ENCODE measurements around the gene PAGR1. TPM values are rescaled to one million over a fixed set of nuclear protein-coding genes. Genes with fewer than 3 reads are reported as not detected.
"Not testable (repeated sequence)": the region's sequence is repeated elsewhere in the genome, so short reads cannot be mapped to it uniquely, and the experiment has no call there.

Gene PAGR1
- polyA plus RNA-seq, 1 experiment, result 15.6 TPM

- Histone ChIP-seq H3K36me3 (ENCODE audit: control insufficient read depth, insufficient read depth, low read length) (peaks cover 10% of the 10 kb centered on the region), H3K4me3 (ENCODE audit: low read depth, low read length) (no peak overlapping the region), H3K27me3 (ENCODE audit: control insufficient read depth, insufficient read depth, low read length) (no peaks in the 10 kb centered on the region)
- DNase-seq (ENCODE audit: low read depth), result no peak
- no peak for TF ChIP-seq CTCF (IDR thresholded peaks at IDR 0.05; ENCODE audit: insufficient read depth, low read depth, low read length)
- POLR2A ChIA-PET, result interaction anchor here (0.8 kb wide), 1 partner anchor 15 kb away, joined by 4 read pairs; no protein-coding TSS in a partner anchor
- CTCF ChIA-PET, result interaction anchor here (0.7 to 11.3 kb wide), 5 partner anchors 10 to 22 kb away, joined by 3 to 81 read pairs (median 4); partner anchors contain the start of gene PAGR1
Observed at GRCh38 chr16:29825145-29826044, 9.4 kb downstream of the PAGR1 start.

GRCh38 chr16:29826342-29826695 is 10.4 kb downstream of the PAGR1 start:
- no peak overlapping the region for H3K4me3 ChIP-seq (ENCODE audit: low read depth, low read length)
- no peak for DNase-seq (ENCODE audit: low read depth)
- CTCF ChIA-PET, result interaction anchor here (0.7 to 11.3 kb wide), 4 partner anchors 10 to 21 kb away, joined by 3 to 81 read pairs (median 3); partner anchors contain the start of gene PAGR1
- no peaks in the 10 kb centered on the region for H3K27me3 ChIP-seq (ENCODE audit: control insufficient read depth, insufficient read depth, low read length)
- peaks cover 17% of the 10 kb centered on the region for H3K36me3 ChIP-seq (ENCODE audit: control insufficient read depth, insufficient read depth, low read length)
- no peak for TF ChIP-seq CTCF (IDR thresholded peaks at IDR 0.05; ENCODE audit: insufficient read depth, low read depth, low read length)
- POLR2A ChIA-PET, result no interaction called here

- no peak overlapping the region for H3K4me3 ChIP-seq (ENCODE audit: low read depth, low read length)
- peaks cover 33% of the 10 kb centered on the region for H3K36me3 ChIP-seq (ENCODE audit: control insufficient read depth, insufficient read depth, low read length)
- no peak for DNase-seq (ENCODE audit: low read depth)
- TF ChIP-seq CTCF (IDR thresholded peaks at IDR 0.05; ENCODE audit: insufficient read depth, low read depth, low read length), result no peak
- H3K27me3 ChIP-seq (ENCODE audit: control insufficient read depth, insufficient read depth, low read length), result no peaks in the 10 kb centered on the region
- ChIA-PET CTCF (no interaction called here), POLR2A (no interaction called here)
Observed at GRCh38 chr16:29830774-29831173, 14.8 kb downstream of the PAGR1 start.

- DNase-seq (ENCODE audit: low read depth), result no peak
- Histone ChIP-seq H3K36me3 (ENCODE audit: control insufficient read depth, insufficient read depth, low read length) (peaks cover 31% of the 10 kb centered on the region), H3K4me3 (ENCODE audit: low read depth, low read length) (no peak overlapping the region), H3K27me3 (ENCODE audit: control insufficient read depth, insufficient read depth, low read length) (no peaks in the 10 kb centered on the region)
- ChIA-PET CTCF (no interaction called here), POLR2A (no interaction called here)
- no peak for TF ChIP-seq CTCF (IDR thresholded peaks at IDR 0.05; ENCODE audit: insufficient read depth, low read depth, low read length)
Observed at GRCh38 chr16:29831490-29831889, 15.5 kb downstream of the PAGR1 start.

- not testable (repeated sequence) for H3K4me3 ChIP-seq (ENCODE audit: low read depth, low read length); DNase-seq (ENCODE audit: low read depth); H3K27me3 ChIP-seq (ENCODE audit: control insufficient read depth, insufficient read depth, low read length)
- ChIA-PET CTCF (interaction anchor here (4.8 kb wide), 1 partner anchor 15 kb away, joined by 16 read pairs; no protein-coding TSS in a partner anchor), POLR2A (interaction anchor here (0.7 kb wide), 1 partner anchor 35 kb away, joined by 8 read pairs; no protein-coding TSS in a partner anchor)
- peaks cover 41% of the 10 kb centered on the region for H3K36me3 ChIP-seq (ENCODE audit: control insufficient read depth, insufficient read depth, low read length)
Observed at GRCh38 chr16:29833219-29833618, 17.3 kb downstream of the PAGR1 start.

Data from BJ (cell line).